ENCODE results near the gene PKP1.

PKP1 gene

DNA sequence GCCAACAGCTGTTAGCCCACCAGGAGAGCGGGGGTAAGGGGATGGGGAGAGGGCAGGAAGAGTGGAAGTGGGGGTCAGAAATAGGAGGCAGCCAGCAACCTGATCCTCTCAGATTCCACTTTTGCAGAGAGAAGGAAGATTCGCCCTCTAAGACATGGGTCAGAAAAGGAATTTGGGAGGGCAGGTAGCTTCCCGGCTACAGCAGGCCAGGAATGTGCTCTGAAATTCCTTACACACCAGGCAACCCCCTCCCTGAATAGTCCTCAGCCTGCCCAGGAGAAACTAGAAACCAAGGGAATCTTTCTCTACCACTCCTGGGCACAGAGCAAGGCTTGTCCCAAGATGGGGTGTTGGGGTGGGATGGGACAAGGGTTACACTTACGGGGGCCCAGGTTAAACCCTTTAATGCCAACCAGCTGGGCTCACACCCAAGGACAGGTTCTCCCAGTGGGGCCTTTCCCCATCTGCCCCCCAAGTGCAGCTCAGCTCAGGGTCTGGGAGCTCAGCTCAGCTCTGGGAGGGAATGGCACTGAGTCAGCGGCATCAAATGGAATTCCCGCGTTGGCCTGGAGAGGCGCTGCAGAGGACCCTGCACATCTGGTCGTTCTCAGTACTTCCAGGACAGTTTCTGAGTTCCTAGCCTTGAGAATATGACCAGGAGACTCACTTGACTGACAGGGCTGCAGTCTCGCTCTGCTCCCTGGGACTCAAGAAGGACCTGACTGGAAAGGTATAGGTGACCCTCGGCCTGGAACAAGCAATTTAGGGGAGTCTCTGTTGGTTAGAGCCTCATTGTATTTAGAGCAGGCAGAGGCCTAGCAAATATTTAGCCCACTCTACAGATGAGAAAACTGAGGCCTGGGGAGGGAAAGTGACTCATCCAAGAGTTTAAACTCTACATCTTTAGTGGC, 93.4 kb downstream of the PKP1 start:
- no peak for DNase-seq

GRCh38 chr1:201377611-201378092, 94.3 kb downstream of the PKP1 start, which contains the start of gene TNNT2:
Gene TNNT2 (minus strand): TSS chr1:201377680. CDS start chr1:201373254, 4,426 bp downstream.
- DNase-seq: no peak

DNA sequence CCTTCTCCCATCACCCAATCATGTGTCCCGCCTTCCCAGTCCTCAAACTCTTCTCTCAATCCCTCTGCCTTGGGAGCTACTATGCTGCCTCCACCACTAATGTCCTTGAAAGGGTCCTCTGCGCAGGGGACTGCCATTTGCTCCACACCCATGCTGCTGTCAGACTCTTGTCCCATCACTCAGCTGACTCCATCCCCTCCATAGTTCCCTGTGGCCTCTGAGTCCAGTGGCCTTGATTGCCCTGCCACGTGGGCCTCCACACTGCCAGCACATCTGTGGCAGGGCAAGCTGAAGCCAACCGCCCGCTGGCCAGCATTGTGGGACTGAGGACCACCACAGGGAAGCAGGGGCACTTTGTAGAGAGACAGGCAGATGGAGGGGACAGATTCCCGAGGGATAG, 95.5 kb downstream of the PKP1 start:
- no peak for DNase-seq

DNA sequence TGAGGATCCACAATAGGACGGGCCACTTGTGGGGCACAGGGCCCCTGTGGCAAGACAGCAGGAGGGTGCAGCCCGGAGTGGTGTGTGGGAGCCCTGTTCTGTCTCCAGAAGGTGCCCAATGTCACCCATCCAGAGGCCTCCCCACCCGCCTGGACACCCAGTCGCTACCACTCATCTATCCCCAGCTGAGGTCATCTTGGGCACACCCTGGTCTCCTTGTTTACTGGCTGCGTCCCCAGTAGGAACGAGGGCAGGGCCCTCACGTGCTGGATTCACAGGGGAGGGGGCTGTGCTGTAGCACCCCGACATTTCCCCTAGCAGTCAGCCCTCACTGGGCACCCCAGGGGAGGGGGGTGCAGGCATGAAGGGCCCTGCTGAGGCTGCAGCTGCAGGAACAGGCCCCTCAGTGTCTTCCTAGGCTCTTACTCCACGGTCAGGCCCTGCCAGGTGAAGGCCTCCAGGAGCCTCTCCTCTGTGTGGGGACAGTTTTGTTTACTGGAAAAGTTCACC, 96.5 kb downstream of the PKP1 start:
- no peak for DNase-seq

DNA sequence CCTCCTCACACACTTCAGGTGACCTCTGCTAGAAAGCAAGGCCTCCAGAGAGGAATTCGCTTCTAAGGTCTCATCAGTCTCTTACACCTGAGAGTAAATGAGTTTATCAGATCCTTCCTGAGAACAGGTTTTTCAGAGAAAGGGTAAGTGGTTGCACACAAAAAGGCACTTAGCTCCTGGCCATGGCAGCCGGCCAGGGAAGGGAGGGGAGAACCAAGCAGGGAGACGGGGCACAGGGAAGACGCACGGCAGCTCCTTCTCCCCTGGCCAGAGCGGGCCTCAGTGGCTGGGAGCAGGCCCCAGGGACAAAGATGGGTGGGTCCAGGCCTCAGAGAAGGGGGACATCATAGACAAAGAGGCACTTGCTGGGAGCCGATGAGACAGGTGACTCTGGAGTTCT, 97.8 kb downstream of the PKP1 start:
- DNase-seq: no peak

Measured in SIG-M5 (cell line).